Common myeloid progenitor, CD34-positive (primary cell): ENCODE results near the gene KHDRBS2.

Source experiments
- CTCF ChIA-PET: fragments of 350-600 bp; sonication (Branson Sonifier 250); formaldehyde crosslinking; loops from one replicate; lab custom pipeline; 2021; ENCODE audit warnings: antibody characterized with exemption; lab: Charles Lee
- POLR2A ChIA-PET: fragments of 350-600 bp; sonication (Branson Sonifier 250); formaldehyde crosslinking; loops from one replicate; lab custom pipeline; 2021; ENCODE audit warnings: antibody characterized with exemption; lab: Charles Lee
- DNase-seq, 3 donors: peaks; one replicate each; pipeline versions ENCODE4 v3.0.0 to v3.0.0-alpha.2; 2013
- H3K27ac ChIP-seq, 2 experiments: 1 replicate in 1 of 2; 2 replicates in 1 of 2; pipeline ENCODE4 v1.7.0; 2013; ENCODE audit warnings: inconsistent platforms in 2 of 2, low read length in 2 of 2, mild to moderate bottlenecking in 2 of 2, low read depth in 1 of 2, moderate library complexity in 1 of 2; ENCODE audit not compliant: severe bottlenecking in 2 of 2, insufficient read depth in 1 of 2, poor library complexity in 1 of 2
- H3K27me3 ChIP-seq, 5 experiments: replicated peaks in 2 of 5; 1 replicate in 3 of 5; 2 replicates in 2 of 5; pipeline versions ENCODE4 v1.6.1 to v1.7.0; 2013; ENCODE audit warnings: low read length in 4 of 5, mild to moderate bottlenecking in 2 of 5, moderate library complexity in 2 of 5, inconsistent platforms in 1 of 5; ENCODE audit not compliant: insufficient read depth in 5 of 5, control insufficient read depth in 4 of 5
- H3K36me3 ChIP-seq, 4 experiments: 1 replicate in 2 of 4; 2 replicates in 2 of 4; pipeline versions ENCODE4 v1.6.1 to v1.7.0; 2013; ENCODE audit warnings: low read length in 3 of 4, control low read depth in 1 of 4, mild to moderate bottlenecking in 1 of 4; ENCODE audit not compliant: control insufficient read depth in 4 of 4, insufficient read depth in 4 of 4
- H3K4me1 ChIP-seq, 4 experiments: 1 replicate in 3 of 4; 2 replicates in 1 of 4; pipeline versions ENCODE4 v1.6.1 to v1.7.1; 2013; ENCODE audit warnings: low read length in 3 of 4, mild to moderate bottlenecking in 3 of 4, control low read depth in 1 of 4, inconsistent platforms in 1 of 4, moderate library complexity in 1 of 4; ENCODE audit not compliant: control insufficient read depth in 4 of 4, insufficient read depth in 4 of 4; ENCODE audit errors: control extremely low read depth in 1 of 4
- H3K4me3 ChIP-seq, 7 experiments: 1 replicate in 4 of 7; 2 replicates in 3 of 7; pipeline versions ENCODE4 v1.5.1 to v1.7.0; 2013; ENCODE audit warnings: mild to moderate bottlenecking in 7 of 7, low read length in 6 of 7, moderate library complexity in 6 of 7, inconsistent platforms in 2 of 7, low read depth in 2 of 7, control low read depth in 1 of 7; ENCODE audit not compliant: insufficient read depth in 4 of 7, control insufficient read depth in 1 of 7; ENCODE audit errors: extremely low read depth in 1 of 7
- H3K9me3 ChIP-seq, 5 experiments: 1 replicate in 4 of 5; 2 replicates in 1 of 5; pipeline versions ENCODE4 v1.6.1 to v1.7.1; 2013; ENCODE audit warnings: low read length in 4 of 5, mild to moderate bottlenecking in 2 of 5, inconsistent platforms in 1 of 5, low read depth in 1 of 5, moderate library complexity in 1 of 5; ENCODE audit not compliant: control insufficient read depth in 4 of 5, insufficient read depth in 2 of 5; ENCODE audit errors: control extremely low read depth in 1 of 5
- WGBS: methylation state at CpG from one replicate; pipeline ENCODE4 v1.1.5; 2013; ENCODE audit not compliant: insufficient coverage; 5-methylcytosine and 5-hydroxymethylcytosine counted together

The KHDRBS2 gene

DNA sequence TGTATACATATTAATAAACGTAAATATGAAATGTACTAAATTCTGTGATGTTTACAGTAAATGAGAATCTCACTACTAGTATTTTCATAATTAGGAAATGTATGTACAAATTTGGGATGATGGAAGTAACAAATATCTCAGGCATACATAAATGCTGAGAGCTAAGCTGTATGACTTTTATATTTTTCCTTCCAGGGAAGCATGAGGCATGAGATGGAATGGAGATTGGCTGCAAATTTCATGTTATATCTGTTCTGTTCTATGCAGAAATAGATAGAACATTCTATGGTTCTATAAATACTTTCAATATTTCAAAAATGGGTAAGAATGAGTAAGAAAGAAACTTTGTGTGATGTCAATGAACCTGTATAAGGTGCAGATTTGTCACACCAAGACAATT, 335.2 kb downstream of the KHDRBS2 start:
- H3K27me3 ChIP-seq, result no peaks in the 10 kb centered on the region
- H3K36me3 ChIP-seq, result no peaks in the 10 kb centered on the region
- DNase-seq, result no peak
- no peaks in the 10 kb centered on the region for H3K4me1 ChIP-seq
- WGBS, result no CpG with 5 or more reads among the region's 1 CpG
- no peaks in the 10 kb centered on the region for H3K9me3 ChIP-seq
- no peak overlapping the region for H3K4me3 ChIP-seq
- ChIA-PET POLR2A (no interaction called here), CTCF (no interaction called here)
- H3K27ac ChIP-seq, result no peak overlapping the region

DNA sequence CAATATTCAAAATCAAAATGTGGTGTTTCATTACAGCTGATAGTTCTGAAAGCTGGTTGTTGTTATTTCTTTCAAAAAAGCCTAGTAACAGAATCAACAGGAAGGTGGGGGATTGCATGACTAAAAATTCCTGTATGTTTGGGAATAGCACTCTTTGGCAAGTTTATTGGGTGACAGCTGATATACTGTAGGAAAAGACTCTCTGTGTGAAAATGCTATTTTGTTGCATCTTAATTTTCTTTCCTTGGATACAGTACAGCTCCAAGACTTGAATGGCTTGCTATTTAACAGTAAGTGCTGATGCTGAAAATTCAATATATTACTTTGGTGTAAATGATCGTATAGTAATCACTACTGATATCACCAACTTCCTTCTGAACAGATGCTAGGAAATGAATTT, 336.1 kb downstream of the KHDRBS2 start:
- Histone ChIP-seq H3K36me3 (no peaks in the 10 kb centered on the region), H3K4me3 (no peak overlapping the region), H3K27me3 (no peaks in the 10 kb centered on the region), H3K27ac (no peak overlapping the region), H3K9me3 (no peaks in the 10 kb centered on the region), H3K4me1 (no peaks in the 10 kb centered on the region)
- no CpG with 5 or more reads among the region's 1 CpG for WGBS
- ChIA-PET POLR2A (no interaction called here), CTCF (no interaction called here)
- no peak for DNase-seq

DNA sequence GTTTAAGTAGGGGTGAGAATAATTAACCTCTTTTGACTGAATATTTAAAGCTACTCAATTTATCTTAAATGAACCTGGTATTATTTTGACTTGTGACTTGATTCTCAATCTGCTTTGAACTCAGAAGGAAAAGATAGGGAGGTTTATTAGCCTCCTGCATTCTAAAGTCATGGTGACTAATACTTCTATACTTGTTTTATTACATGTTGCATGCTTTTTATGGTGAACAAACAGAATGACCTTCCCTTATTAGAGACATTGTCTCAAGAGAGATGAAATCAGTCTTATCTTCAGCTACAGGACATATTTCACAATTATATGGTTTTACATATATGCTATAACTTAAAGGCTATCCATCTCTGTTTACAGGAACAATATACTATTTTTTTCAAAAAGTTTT, 336.9 kb downstream of the KHDRBS2 start:
- no peaks in the 10 kb centered on the region for H3K9me3 ChIP-seq
- no peak for DNase-seq
- H3K27me3 ChIP-seq, result no peaks in the 10 kb centered on the region
- H3K4me3 ChIP-seq, result no peak overlapping the region
- ChIA-PET CTCF (no interaction called here), POLR2A (no interaction called here)
- no peaks in the 10 kb centered on the region for H3K36me3 ChIP-seq
- no peak overlapping the region for H3K27ac ChIP-seq
- H3K4me1 ChIP-seq, result no peaks in the 10 kb centered on the region

DNA sequence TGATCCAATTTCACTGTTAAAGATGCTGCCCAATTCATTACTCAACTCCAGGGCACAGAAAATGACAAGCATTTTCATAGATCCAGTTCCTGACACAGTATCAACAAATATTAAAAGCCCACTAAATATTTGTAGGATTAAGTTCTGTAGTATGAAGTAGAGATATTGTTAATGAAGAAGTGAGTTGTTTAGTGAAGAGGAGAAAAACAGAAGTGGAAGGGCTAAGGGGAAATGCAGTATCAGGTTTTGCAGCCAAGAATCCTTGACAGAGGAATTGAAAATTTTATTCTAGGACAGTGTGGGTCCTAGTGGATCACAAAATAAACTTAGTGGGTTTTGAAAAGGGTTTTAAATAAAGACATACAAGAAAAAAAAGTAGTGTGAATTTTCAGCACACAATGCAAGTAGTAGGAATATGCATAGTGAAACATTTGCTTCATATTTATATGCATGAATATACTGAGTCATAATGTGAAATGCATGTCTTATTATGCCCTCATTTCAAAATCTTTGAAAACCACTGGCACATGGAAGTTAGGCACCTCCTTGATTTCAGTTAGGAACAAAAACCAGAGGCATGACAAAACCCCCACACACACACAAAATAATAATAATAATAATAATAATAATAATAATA, 338.6 kb downstream of the KHDRBS2 start:
- DNase-seq, result no peak
- POLR2A ChIA-PET, result no interaction called here
- peaks cover 0 to 3% (median 0%) of the 10 kb centered on the region in 5 experiments for H3K9me3 ChIP-seq

DNA sequence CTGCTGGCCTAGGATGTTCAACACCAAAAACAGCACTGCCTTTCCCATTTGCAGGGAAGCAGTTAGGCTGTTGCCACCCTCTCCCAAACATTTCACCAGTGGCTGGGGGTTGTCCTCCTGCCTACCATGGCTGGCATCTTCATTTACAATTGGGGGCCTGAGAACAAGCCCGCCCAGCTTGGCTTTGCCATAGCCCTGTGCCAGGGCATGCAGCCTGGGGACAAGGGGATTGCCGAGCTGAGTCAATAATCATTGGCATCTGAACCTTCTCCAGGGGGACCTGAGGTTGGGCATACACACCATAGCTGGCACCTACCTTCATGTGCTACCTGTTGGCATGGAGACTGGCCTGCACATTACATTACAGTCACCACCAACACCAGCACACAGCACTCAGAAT, 345.1 kb downstream of the KHDRBS2 start:
- H3K4me1 ChIP-seq, result no peaks in the 10 kb centered on the region
- no peak overlapping the region for H3K27ac ChIP-seq
- ChIA-PET CTCF (interaction anchor here (1.2 kb wide), 1 partner anchor 12 kb away, joined by 3 read pairs; no protein-coding TSS in a partner anchor), POLR2A (no interaction called here)
- H3K27me3 ChIP-seq, result no peaks in the 10 kb centered on the region
- no peaks in the 10 kb centered on the region for H3K36me3 ChIP-seq
- WGBS, result 100% methylated on average over 2 of the region's 2 CpGs
- no peak for DNase-seq
- peaks cover 0 to 3% (median 0%) of the 10 kb centered on the region in 5 experiments for H3K9me3 ChIP-seq
- H3K4me3 ChIP-seq, result no peak overlapping the region

More for the DNA sequence above, 338.6 kb downstream of the KHDRBS2 start:
- no peak overlapping the region for H3K27ac ChIP-seq
- no peaks in the 10 kb centered on the region for H3K36me3 ChIP-seq
- no peak overlapping the region for H3K4me3 ChIP-seq
- no peaks in the 10 kb centered on the region for H3K4me1 ChIP-seq
- CTCF ChIA-PET, result no interaction called here
- H3K27me3 ChIP-seq, result no peaks in the 10 kb centered on the region

DNA sequence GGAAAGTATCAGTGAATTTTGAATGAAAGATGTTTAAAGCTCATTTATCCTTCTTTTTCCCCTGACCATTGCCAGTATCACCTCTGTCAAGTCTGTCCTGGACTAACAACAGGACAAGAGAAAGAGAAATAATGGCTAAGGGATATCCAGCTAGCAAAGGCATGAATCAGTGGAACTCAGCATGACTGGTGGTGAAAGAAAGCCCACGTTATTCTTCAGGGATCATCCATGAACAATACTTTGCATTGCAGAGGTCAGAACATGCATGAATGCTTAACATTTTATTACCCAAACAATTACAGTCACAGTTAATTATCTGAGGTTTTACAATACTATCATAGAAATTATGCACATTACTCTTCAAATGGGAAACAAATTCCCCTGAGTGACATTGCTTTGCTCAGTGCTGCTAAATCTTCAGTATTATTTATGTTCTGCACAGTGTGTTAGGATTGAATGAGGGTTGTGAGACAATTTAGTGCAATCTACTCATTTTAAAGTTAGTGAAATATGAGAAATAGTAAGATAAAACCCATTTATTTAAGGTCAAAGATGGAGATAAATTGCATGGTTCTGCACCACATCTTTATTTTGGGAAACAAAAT, 350.7 kb downstream of the KHDRBS2 start:
- no peaks in the 10 kb centered on the region for H3K36me3 ChIP-seq
- H3K4me1 ChIP-seq, result no peaks in the 10 kb centered on the region
- 100% methylated on average over 1 of the region's 1 CpG for WGBS
- POLR2A ChIA-PET, result no interaction called here
- no peak overlapping the region for H3K4me3 ChIP-seq
- no peaks in the 10 kb centered on the region for H3K27me3 ChIP-seq
- no peak for DNase-seq
- CTCF ChIA-PET, result no interaction called here
- H3K9me3 ChIP-seq, result peaks cover 0 to 3% (median 0%) of the 10 kb centered on the region in 5 experiments
- no peak overlapping the region for H3K27ac ChIP-seq

DNA sequence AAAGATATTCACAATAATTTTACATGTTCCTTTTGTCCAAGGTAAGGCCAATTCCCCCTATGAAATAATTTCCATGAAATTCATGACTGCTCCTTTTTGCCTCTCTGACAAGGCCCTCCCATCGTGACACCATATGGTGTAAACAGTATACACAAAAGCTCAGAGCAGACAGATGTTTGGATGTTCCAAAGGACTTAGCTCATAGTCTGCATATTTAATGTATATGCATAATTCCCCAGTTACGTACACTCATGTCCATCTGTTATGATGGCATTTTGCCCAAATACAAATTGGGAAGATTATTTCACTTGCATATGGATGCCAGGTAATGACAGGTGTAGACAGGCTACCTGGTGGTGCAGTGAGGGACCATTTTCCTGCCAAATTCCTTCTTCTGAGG, 376.5 kb downstream of the KHDRBS2 start:
- 100% methylated on average over 1 of the region's 2 CpGs for WGBS
- Histone ChIP-seq H3K4me3 (no peak overlapping the region), H3K27ac (no peak overlapping the region), H3K9me3 (no peaks in the 10 kb centered on the region), H3K36me3 (no peaks in the 10 kb centered on the region), H3K4me1 (no peaks in the 10 kb centered on the region), H3K27me3 (no peaks in the 10 kb centered on the region)
- ChIA-PET CTCF (no interaction called here), POLR2A (no interaction called here)
- DNase-seq, result no peak
